Activated naive CD4-positive, alpha-beta T cell treated with anti-CD3 and anti-CD28 coated beads for 36 hours (primary cell): Measurements from ENCODE around the gene CP. TPM values are rescaled to one million over a fixed set of nuclear protein-coding genes. Genes with fewer than 3 reads are reported as not detected.
"Not testable (repeated sequence)": the region's sequence is repeated elsewhere in the genome, so short reads cannot be mapped to it uniquely, and the experiment has no call there.

ENCODE experiments used
- CTCF ChIA-PET: fragments of 350-600 bp; sonication (Branson Sonifier 250); formaldehyde crosslinking; loops from one replicate; lab custom pipeline; 2021; ENCODE audit warnings: antibody characterized with exemption; lab: Charles Lee
- DNase-seq: peaks from one replicate; pipeline ENCODE4 v3.0.0-alpha.2; 2020
- H3K27ac Mint-ChIP-seq: one replicate; pipeline ENCODE4 v1.8.0; 2021; ENCODE audit warnings: mild to moderate bottlenecking, mixed read lengths
- H3K27me3 Mint-ChIP-seq: one replicate; pipeline ENCODE4 v1.8.0; 2021; ENCODE audit warnings: low read depth, mixed read lengths
- H3K36me3 Mint-ChIP-seq: one replicate; pipeline ENCODE4 v1.8.0; 2021; ENCODE audit warnings: low read depth, mixed read lengths
- H3K4me1 Mint-ChIP-seq: one replicate; pipeline ENCODE4 v1.8.0; 2021; ENCODE audit warnings: low read depth, mixed read lengths
- H3K4me3 Mint-ChIP-seq: one replicate; pipeline ENCODE4 v1.8.0; 2021; ENCODE audit warnings: mild to moderate bottlenecking, moderate library complexity, mixed read lengths
- H3K9me3 Mint-ChIP-seq: one replicate; pipeline ENCODE4 v1.8.0; 2021; ENCODE audit warnings: mixed read lengths
- intact Hi-C: fragments of 100-400 bp; cut with micrococcal nuclease; formaldehyde crosslinking; loops from one replicate; pipeline ENCODE4 v1.15.1; 2023
- total RNA-seq, 2 experiments: library from RNA; stranded (reverse); gene quantifications; one replicate each; pipeline ENCODE4 v1.2.3, GENCODE V29; 2021

CP gene
- total RNA-seq, 2 experiments from 2014 or later, result not detected

GRCh38 chr3:149198611-149199010 is 23.0 kb downstream of the CP start:
- Mint-ChIP-seq H3K27me3 (peaks cover 6% of the 10 kb centered on the region), H3K36me3 (no peaks in the 10 kb centered on the region), H3K27ac (no peak overlapping the region), H3K9me3 (no peaks in the 10 kb centered on the region), H3K4me3 (no peak overlapping the region), H3K4me1 (peaks cover 2% of the 10 kb centered on the region)
- CTCF ChIA-PET, result no interaction called here
- intact Hi-C loops, result no loop called here
- no peak for DNase-seq

- no peaks in the 10 kb centered on the region for H3K9me3 Mint-ChIP-seq
- DNase-seq, result no peak
- peaks cover 1% of the 10 kb centered on the region for H3K4me1 Mint-ChIP-seq
- no peak overlapping the region for H3K4me3 Mint-ChIP-seq
- no peaks in the 10 kb centered on the region for H3K36me3 Mint-ChIP-seq
- peaks cover 6% of the 10 kb centered on the region for H3K27me3 Mint-ChIP-seq
- H3K27ac Mint-ChIP-seq, result no peak overlapping the region
- intact Hi-C loops, result no loop called here
- CTCF ChIA-PET, result interaction anchor here (0.6 kb wide), 3 partner anchors 77 to 361 kb away, joined by 3 to 5 read pairs (median 3); no protein-coding TSS in a partner anchor
These were observed 24.0 kb downstream of the CP start for GRCh38 chr3:149197669-149198068.

GRCh38 chr3:149196805-149197592 is 24.6 kb downstream of the CP start:
- H3K4me1 Mint-ChIP-seq, H3K27me3 Mint-ChIP-seq, H3K36me3 Mint-ChIP-seq, DNase-seq, intact Hi-C loops, H3K4me3 Mint-ChIP-seq, H3K9me3 Mint-ChIP-seq, H3K27ac Mint-ChIP-seq: not testable (repeated sequence)
- CTCF ChIA-PET, result interaction anchor here (0.6 kb wide), 3 partner anchors 77 to 361 kb away, joined by 3 to 5 read pairs (median 3); no protein-coding TSS in a partner anchor

- H3K27ac Mint-ChIP-seq, result no peak overlapping the region
- no peaks in the 10 kb centered on the region for H3K36me3 Mint-ChIP-seq
- CTCF ChIA-PET, result interaction anchor here (1.0 kb wide), 1 partner anchor 75 kb away, joined by 3 read pairs; no protein-coding TSS in a partner anchor
These were observed 26.4 kb downstream of the CP start for GRCh38 chr3:149195221-149195620.

GRCh38 chr3:149188494-149188893 is 33.1 kb downstream of the CP start:
- H3K9me3 Mint-ChIP-seq, result no peaks in the 10 kb centered on the region
- CTCF ChIA-PET, result interaction anchor here (0.6 kb wide), 1 partner anchor 31 kb away, joined by 6 read pairs; no protein-coding TSS in a partner anchor
- DNase-seq, result no peak
- H3K36me3 Mint-ChIP-seq, result no peaks in the 10 kb centered on the region
- no peak overlapping the region for H3K27ac Mint-ChIP-seq
- peaks cover 6% of the 10 kb centered on the region for H3K27me3 Mint-ChIP-seq
- intact Hi-C loops, result no loop called here
- no peaks in the 10 kb centered on the region for H3K4me1 Mint-ChIP-seq
- no peak overlapping the region for H3K4me3 Mint-ChIP-seq

More at GRCh38 chr3:149195221-149195620, 26.4 kb downstream of the CP start:
- Mint-ChIP-seq H3K9me3 (no peaks in the 10 kb centered on the region), H3K27me3 (peaks cover 6% of the 10 kb centered on the region), H3K4me3 (no peak overlapping the region), H3K4me1 (peaks cover 1% of the 10 kb centered on the region)
- intact Hi-C loops, result no loop called here
- DNase-seq, result no peak

- Mint-ChIP-seq H3K27me3 (peaks cover 6% of the 10 kb centered on the region), H3K27ac (no peak overlapping the region), H3K36me3 (no peaks in the 10 kb centered on the region), H3K9me3 (no peaks in the 10 kb centered on the region), H3K4me3 (no peak overlapping the region), H3K4me1 (no peaks in the 10 kb centered on the region)
- CTCF ChIA-PET, result interaction anchor here (0.7 kb wide), 1 partner anchor 122 kb away, joined by 3 read pairs; no protein-coding TSS in a partner anchor
- DNase-seq, result no peak
- intact Hi-C loops, result no loop called here
These were observed 34.9 kb downstream of the CP start for GRCh38 chr3:149186721-149187120.

GRCh38 chr3:149186219-149186618 is 35.4 kb downstream of the CP start:
- intact Hi-C loops, result no loop called here
- CTCF ChIA-PET, result no interaction called here
- Mint-ChIP-seq H3K27me3 (peaks cover 6% of the 10 kb centered on the region), H3K27ac (no peak overlapping the region), H3K36me3 (no peaks in the 10 kb centered on the region), H3K4me3 (no peak overlapping the region), H3K9me3 (no peaks in the 10 kb centered on the region), H3K4me1 (no peaks in the 10 kb centered on the region)
- DNase-seq, result no peak

- H3K4me3 Mint-ChIP-seq, result no peak overlapping the region
- no peaks in the 10 kb centered on the region for H3K4me1 Mint-ChIP-seq
- intact Hi-C loops, result no loop called here
These were observed 40.4 kb downstream of the CP start for GRCh38 chr3:149181182-149181581.

GRCh38 chr3:149180057-149180573 is 41.5 kb downstream of the CP start:
- Mint-ChIP-seq H3K36me3 (peaks cover 2% of the 10 kb centered on the region), H3K27ac (no peak overlapping the region), H3K9me3 (no peaks in the 10 kb centered on the region), H3K4me3 (no peak overlapping the region), H3K4me1 (peaks cover 1% of the 10 kb centered on the region), H3K27me3 (no peaks in the 10 kb centered on the region)
- CTCF ChIA-PET, result no interaction called here
- no peak for DNase-seq
- intact Hi-C loops, result no loop called here

More at GRCh38 chr3:149181182-149181581, 40.4 kb downstream of the CP start:
- Mint-ChIP-seq H3K36me3 (no peaks in the 10 kb centered on the region), H3K27me3 (no peaks in the 10 kb centered on the region), H3K27ac (no peak overlapping the region), H3K9me3 (no peaks in the 10 kb centered on the region)
- DNase-seq, result no peak
- CTCF ChIA-PET, result interaction anchor here (0.6 kb wide), 1 partner anchor 21 kb away, joined by 3 read pairs; no protein-coding TSS in a partner anchor

GRCh38 chr3:149179220-149179619 is 42.4 kb downstream of the CP start:
- Mint-ChIP-seq H3K4me1 (peaks cover 5% of the 10 kb centered on the region), H3K27me3 (no peaks in the 10 kb centered on the region), H3K27ac (no peak overlapping the region), H3K4me3 (no peak overlapping the region), H3K36me3 (peaks cover 5% of the 10 kb centered on the region), H3K9me3 (no peaks in the 10 kb centered on the region)
- intact Hi-C loops, result loop anchor here (5.0 kb wide), 1 partner anchor 43 kb away; the partner anchor contains the start of gene CP
- CTCF ChIA-PET, result no interaction called here
- no peak for DNase-seq

- peaks cover 15% of the 10 kb centered on the region for H3K36me3 Mint-ChIP-seq
- no peak overlapping the region for H3K4me3 Mint-ChIP-seq
- H3K9me3 Mint-ChIP-seq, result no peaks in the 10 kb centered on the region
- intact Hi-C loops, result loop anchor here (5.0 kb wide), 1 partner anchor 45 kb away; the partner anchor contains the start of gene CP
- H3K27ac Mint-ChIP-seq, result no peak overlapping the region
- no peaks in the 10 kb centered on the region for H3K27me3 Mint-ChIP-seq
- DNase-seq, result no peak
- CTCF ChIA-PET, result interaction anchor here (0.6 kb wide), 1 partner anchor 96 kb away, joined by 3 read pairs; no protein-coding TSS in a partner anchor
- peaks cover 5% of the 10 kb centered on the region for H3K4me1 Mint-ChIP-seq
These were observed 44.5 kb downstream of the CP start for GRCh38 chr3:149177122-149177521.

- peak; percentile 27 for DNase-seq
- Mint-ChIP-seq H3K36me3 (peaks cover 25% of the 10 kb centered on the region), H3K27ac (no peak overlapping the region), H3K27me3 (no peaks in the 10 kb centered on the region), H3K4me1 (peaks cover 5% of the 10 kb centered on the region), H3K4me3 (no peak overlapping the region), H3K9me3 (no peaks in the 10 kb centered on the region)
- CTCF ChIA-PET, result interaction anchor here (0.7 kb wide), 1 partner anchor 174 kb away, joined by 4 read pairs; no protein-coding TSS in a partner anchor
- intact Hi-C loops, result loop anchor here (5.0 kb wide), 1 partner anchor 47 kb away; the partner anchor contains the start of gene CP
These were observed 46.7 kb downstream of the CP start for GRCh38 chr3:149174901-149175300.
